Adrenal gland (tissue), 12 donors: ENCODE results near the gene GPR161. TPM values are rescaled to one million over a fixed set of nuclear protein-coding genes. Genes with fewer than 3 reads are reported as not detected.
A peak's percentile ranks its signal among the peaks of the same experiment; 100 is the strongest.
"Not testable (repeated sequence)": the region's sequence is repeated elsewhere in the genome, so short reads cannot be mapped to it uniquely, and the experiment has no call there.

Source experiments
- DNase-seq, 7 donors: peaks; one replicate each; pipeline ENCODE4 v3.0.0-alpha.2; 2019 to 2020
- H3K27ac ChIP-seq, 5 donors: fragments of 200-600 bp; sonication (generic) in 4 of 5; 1 replicate in 3 of 5; 2 replicates in 2 of 5; pipeline versions ENCODE4 v1.5.1 to v1.8.0; 2016 to 2020; ENCODE audit warnings: mild to moderate bottlenecking in 1 of 5
- H3K27me3 ChIP-seq: fragments of 200-600 bp; 2 replicates; pipeline ENCODE4 v1.8.0; 2021
- H3K36me3 ChIP-seq, 2 donors: fragments of 200-600 bp; replicated peaks in 1 of 2; 1 replicate in 1 of 2; 2 replicates in 1 of 2; pipeline versions ENCODE4 v1.5.1 to v1.8.0; 2018 to 2022
- H3K4me1 ChIP-seq, 2 donors: fragments of 200-600 bp; replicated peaks in 1 of 2; 1 replicate in 1 of 2; 2 replicates in 1 of 2; pipeline versions ENCODE4 v1.5.1 to v1.8.0; 2018 to 2021
- H3K4me3 ChIP-seq, 4 donors: fragments of 200-600 bp; sonication (generic) in 3 of 4; one replicate each; pipeline ENCODE4 v1.5.1; 2016 to 2018
- H3K9me3 ChIP-seq, 3 donors: fragments of 200-600 bp; sonication (generic) in 1 of 3; replicated peaks in 1 of 3; 1 replicate in 2 of 3; 2 replicates in 1 of 3; pipeline versions ENCODE4 v1.5.1 to v1.8.0; 2016 to 2021
- POLR2A ChIP-seq, 2 donors: fragments of 450-650 bp; IDR thresholded peaks; one replicate each; pipeline ENCODE4 v1.6.1; 2017; ENCODE audit warnings: antibody characterized with exemption in 2 of 2, mild to moderate bottlenecking in 2 of 2, moderate library complexity in 1 of 2
- WGBS, 4 donors: extraction: QIAGEN DNeasy Blood & Tissue Kit in 2 of 4; methylation state at CpG; one replicate each; pipeline versions ENCODE4 v1.1.5 to v1.1.7; 2013 to 2017; 5-methylcytosine and 5-hydroxymethylcytosine counted together
- intact Hi-C, 2 donors: fragments of 100-400 bp; cut with DNase I; formaldehyde crosslinking; loops; one replicate each; pipeline versions ENCODE4 v1.14.1 to v1.15.0; 2022 to 2023
- polyA plus RNA-seq, 3 donors: library from polyadenylated mRNA; stranded (reverse); fragments of 200-250 nt in 2 of 3; fragments of 350-450 nt in 1 of 3; fragmentation: Illumina TruSeq in 1 of 3; extraction: RNeasy Lipid Tissue Mini Kit (QIAGEN cat#74804) in 1 of 3; gene quantifications; one replicate each; pipeline ENCODE4 v1.2.3, GENCODE V29; 2013 to 2014
- total RNA-seq, 9 donors: library from RNA; depleted of rRNA in 4 of 9; stranded (reverse); fragments of >200 nt in 4 of 9; fragments of 120-200 nt in 1 of 9; fragmentation: NEBNext Ultra II Directional in 1 of 9; extraction: Animal tissue kit (Norgen Biotek cat#: 25700) in 1 of 9; gene quantifications; one replicate each; pipeline versions ENCODE4 v1.1.0 to v1.2.4, GENCODE V29; 2013 to 2023
- TF ChIP-seq, protein P1 (sequence below), 6 experiments: fragments of 450-650 bp in 4 of 6; fragments of 200-600 bp in 2 of 6; sonication (generic) in 1 of 6; IDR thresholded peaks; 1 replicate in 5 of 6; 2 replicates in 1 of 6; pipeline versions ENCODE4 v1.5.1 to v1.8.0; 2016 to 2021; ENCODE audit warnings: antibody characterized with exemption in 6 of 6, mild to moderate bottlenecking in 2 of 6, moderate library complexity in 1 of 6
- donor health status: healthy with polysubstance abuse.
- donor health status: Bipolar disorder and iron deficiency.
- donor health status: DM: yes; HTN: yes; CAD: no.
- donor health status: DM: no; HTN: no; CAD: no.
- donor health status: DM: no; HTN: no; CAD: no.
- donor health status: DM: yes; HTN: yes; CAD: no.

The GPR161 gene
- total and polyA plus RNA-seq, 12 donors = 0.75 to 4.8 (median 2.9) TPM

DNA sequence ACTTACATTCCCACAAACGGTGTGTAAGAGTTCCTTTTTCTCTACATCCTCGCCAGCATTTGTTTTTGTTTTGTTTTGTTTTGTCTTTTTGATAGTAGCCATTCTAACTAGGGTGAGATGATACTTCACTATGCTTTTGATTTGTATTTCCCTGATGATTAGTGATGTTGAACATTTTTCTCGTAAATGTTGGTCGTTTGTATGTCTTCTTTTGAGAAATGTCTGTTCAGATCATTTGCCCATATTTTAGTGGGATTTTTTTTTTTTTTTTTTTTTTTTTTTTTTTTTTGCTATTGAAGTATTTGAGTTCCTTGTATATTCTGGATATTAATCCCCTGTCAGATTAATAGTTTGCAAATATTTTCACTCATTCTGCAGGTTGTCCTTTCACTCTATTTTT lies 19.2 kb upstream of the GPR161 start:
- no peak for DNase-seq
- intact Hi-C loops = no loop called here
- H3K36me3 ChIP-seq = no peaks in the 10 kb centered on the region
- no peak overlapping the region for H3K27ac ChIP-seq
- TF ChIP-seq, protein P1, sequence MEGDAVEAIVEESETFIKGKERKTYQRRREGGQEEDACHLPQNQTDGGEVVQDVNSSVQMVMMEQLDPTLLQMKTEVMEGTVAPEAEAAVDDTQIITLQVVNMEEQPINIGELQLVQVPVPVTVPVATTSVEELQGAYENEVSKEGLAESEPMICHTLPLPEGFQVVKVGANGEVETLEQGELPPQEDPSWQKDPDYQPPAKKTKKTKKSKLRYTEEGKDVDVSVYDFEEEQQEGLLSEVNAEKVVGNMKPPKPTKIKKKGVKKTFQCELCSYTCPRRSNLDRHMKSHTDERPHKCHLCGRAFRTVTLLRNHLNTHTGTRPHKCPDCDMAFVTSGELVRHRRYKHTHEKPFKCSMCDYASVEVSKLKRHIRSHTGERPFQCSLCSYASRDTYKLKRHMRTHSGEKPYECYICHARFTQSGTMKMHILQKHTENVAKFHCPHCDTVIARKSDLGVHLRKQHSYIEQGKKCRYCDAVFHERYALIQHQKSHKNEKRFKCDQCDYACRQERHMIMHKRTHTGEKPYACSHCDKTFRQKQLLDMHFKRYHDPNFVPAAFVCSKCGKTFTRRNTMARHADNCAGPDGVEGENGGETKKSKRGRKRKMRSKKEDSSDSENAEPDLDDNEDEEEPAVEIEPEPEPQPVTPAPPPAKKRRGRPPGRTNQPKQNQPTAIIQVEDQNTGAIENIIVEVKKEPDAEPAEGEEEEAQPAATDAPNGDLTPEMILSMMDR (IDR thresholded peaks at IDR 0.05) = no peak
- no peak for TF ChIP-seq POLR2A (IDR thresholded peaks at IDR 0.05)
- H3K4me3 ChIP-seq = no peak overlapping the region
- no peaks in the 10 kb centered on the region for H3K4me1 ChIP-seq
- WGBS, 4 donors = 57 to 79% (median 75%) methylated on average over 4 of the region's 4 CpGs
- H3K27me3 ChIP-seq = no peaks in the 10 kb centered on the region
- peaks cover 0 to 13% (median 0%) of the 10 kb centered on the region in 3 donors for H3K9me3 ChIP-seq

DNA sequence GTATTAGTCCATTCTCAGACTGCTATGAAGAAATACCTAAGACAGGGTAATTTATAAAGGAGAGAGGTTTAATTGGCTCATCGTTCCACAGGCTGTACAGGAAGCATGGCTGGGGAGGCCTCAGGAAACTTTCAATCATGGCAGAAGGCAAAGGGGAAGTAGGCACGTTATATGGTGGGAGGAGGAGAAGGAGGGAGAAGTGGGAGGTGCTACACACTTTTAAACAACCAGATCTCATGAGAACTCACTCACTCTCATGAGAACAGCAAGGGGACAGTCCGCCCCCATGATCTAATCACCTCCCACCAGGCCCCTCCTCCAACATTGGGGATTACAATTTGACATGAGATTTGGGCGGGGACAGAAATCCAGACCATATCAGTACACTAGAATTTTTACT lies 18.0 kb upstream of the GPR161 start:
- H3K9me3 ChIP-seq = peaks cover 0 to 13% (median 0%) of the 10 kb centered on the region in 3 donors
- intact Hi-C loops, H3K27me3 ChIP-seq, H3K27ac ChIP-seq, H3K4me3 ChIP-seq, DNase-seq, H3K4me1 ChIP-seq, H3K36me3 ChIP-seq: not testable (repeated sequence)
- 48 to 67% (median 63%) methylated on average over 4 of the region's 4 CpGs for WGBS, 4 donors

DNA sequence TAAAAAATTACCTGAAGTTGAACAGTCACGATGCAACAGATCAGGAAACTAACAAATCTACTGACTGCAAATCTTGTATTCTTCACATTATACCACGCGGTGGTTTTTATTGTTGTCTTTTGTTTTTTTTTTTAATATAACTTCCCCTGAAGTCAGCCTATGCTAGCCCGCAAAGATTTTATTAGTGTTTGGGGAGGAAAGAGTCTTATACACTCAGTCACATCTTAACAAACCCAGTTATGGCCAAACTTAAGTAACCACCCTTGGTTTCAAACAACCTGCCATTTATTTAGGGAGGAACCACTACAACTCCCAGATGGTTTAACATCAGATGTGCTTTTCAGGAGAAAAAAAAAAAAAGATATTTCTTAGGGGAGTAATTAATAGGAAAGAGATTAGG lies 15.2 kb upstream of the GPR161 start:
- Histone ChIP-seq H3K4me3 (no peak overlapping the region), H3K27ac (no peak overlapping the region), H3K4me1 (no peaks in the 10 kb centered on the region), H3K27me3 (no peaks in the 10 kb centered on the region), H3K9me3 (peaks cover 0 to under 1% (median 0%) of the 10 kb centered on the region in 3 donors), H3K36me3 (no peaks in the 10 kb centered on the region)
- TF ChIP-seq POLR2A (IDR thresholded peaks at IDR 0.05) = no peak
- TF ChIP-seq, protein P1 (IDR thresholded peaks at IDR 0.05) = no peak
- intact Hi-C loops = no loop called here
- WGBS, 4 donors = 86 to 91% (median 87%) methylated on average over 4 of the region's 4 CpGs
- no peak for DNase-seq

DNA sequence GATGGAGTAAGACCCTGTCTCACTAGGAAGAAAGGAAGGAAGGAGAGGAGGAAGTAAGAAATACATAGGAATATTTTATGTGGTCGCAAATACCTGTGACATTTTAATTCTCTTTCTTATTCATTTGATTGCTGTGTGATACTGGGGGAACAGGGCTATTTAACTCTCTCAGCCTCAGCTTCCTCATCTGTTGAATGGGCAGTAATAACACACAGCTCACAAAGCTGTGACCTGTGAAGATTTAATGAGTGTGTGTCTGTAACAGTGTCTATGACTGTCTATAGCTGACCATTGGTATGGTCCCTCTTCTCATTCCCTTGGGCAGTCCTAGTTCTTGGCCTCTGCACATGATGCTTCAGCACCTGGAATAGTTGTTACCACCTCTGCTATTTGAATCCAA lies 13.6 kb upstream of the GPR161 start:
- TF ChIP-seq POLR2A (IDR thresholded peaks at IDR 0.05) = no peak
- TF ChIP-seq, protein P1 (IDR thresholded peaks at IDR 0.05) = no peak
- H3K36me3 ChIP-seq = no peaks in the 10 kb centered on the region
- H3K9me3 ChIP-seq = no peaks in the 10 kb centered on the region
- no peak overlapping the region for H3K4me3 ChIP-seq
- WGBS, 4 donors = 92 to 96% (median 94%) methylated on average over 1 of the region's 1 CpG
- H3K27ac ChIP-seq = no peak overlapping the region
- DNase-seq = no peak
- no peaks in the 10 kb centered on the region for H3K4me1 ChIP-seq
- intact Hi-C loops = no loop called here
- no peaks in the 10 kb centered on the region for H3K27me3 ChIP-seq

DNA sequence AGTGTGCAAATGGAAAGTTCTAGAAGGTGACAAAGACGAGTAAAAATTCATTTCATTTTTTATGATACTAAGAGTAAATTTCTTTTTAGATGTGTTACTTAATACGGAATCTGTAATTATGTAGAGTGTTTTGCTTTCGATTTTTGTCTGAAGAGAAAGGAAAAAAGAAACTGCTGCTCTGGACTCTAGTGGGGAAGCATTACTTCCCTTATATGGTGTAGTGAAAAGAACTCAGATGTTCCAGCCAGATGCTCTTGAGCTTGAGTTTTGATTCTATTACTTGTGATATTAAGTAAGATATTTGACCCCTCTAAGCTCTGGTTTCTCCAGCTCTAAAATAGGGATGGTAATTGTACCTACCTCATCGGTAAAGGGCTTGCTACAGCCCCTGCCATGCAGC lies 12.2 kb upstream of the GPR161 start:
- Histone ChIP-seq H3K4me1 (no peaks in the 10 kb centered on the region), H3K36me3 (no peaks in the 10 kb centered on the region), H3K27me3 (no peaks in the 10 kb centered on the region), H3K27ac (peak overlapping the region in 1 of 5 donors; percentile 6), H3K9me3 (no peaks in the 10 kb centered on the region), H3K4me3 (no peak overlapping the region)
- intact Hi-C loops = loop anchor here in 1 of 2 donors (10.0 kb wide), 1 partner anchor 64 kb away; no protein-coding TSS in a partner anchor
- DNase-seq = no peak
- TF ChIP-seq, protein P1 (IDR thresholded peaks at IDR 0.05) = no peak
- no peak for TF ChIP-seq POLR2A (IDR thresholded peaks at IDR 0.05)
- WGBS, 4 donors = 55 to 61% (median 58%) methylated on average over 4 of the region's 4 CpGs
